ENCODE data around the gene PDE6B. TPM values are rescaled to one million over a fixed set of nuclear protein-coding genes. Genes with fewer than 3 reads are reported as not detected.
A peak's percentile ranks its signal among the peaks of the same experiment; 100 is the strongest.
"Not testable (repeated sequence)": the region's sequence is repeated elsewhere in the genome, so short reads cannot be mapped to it uniquely, and the experiment has no call there.

Gene PDE6B
- total RNA-seq, 4 donors from 2014 or later, result 6.4 to 26.4 (median 14.4) TPM

DNA sequence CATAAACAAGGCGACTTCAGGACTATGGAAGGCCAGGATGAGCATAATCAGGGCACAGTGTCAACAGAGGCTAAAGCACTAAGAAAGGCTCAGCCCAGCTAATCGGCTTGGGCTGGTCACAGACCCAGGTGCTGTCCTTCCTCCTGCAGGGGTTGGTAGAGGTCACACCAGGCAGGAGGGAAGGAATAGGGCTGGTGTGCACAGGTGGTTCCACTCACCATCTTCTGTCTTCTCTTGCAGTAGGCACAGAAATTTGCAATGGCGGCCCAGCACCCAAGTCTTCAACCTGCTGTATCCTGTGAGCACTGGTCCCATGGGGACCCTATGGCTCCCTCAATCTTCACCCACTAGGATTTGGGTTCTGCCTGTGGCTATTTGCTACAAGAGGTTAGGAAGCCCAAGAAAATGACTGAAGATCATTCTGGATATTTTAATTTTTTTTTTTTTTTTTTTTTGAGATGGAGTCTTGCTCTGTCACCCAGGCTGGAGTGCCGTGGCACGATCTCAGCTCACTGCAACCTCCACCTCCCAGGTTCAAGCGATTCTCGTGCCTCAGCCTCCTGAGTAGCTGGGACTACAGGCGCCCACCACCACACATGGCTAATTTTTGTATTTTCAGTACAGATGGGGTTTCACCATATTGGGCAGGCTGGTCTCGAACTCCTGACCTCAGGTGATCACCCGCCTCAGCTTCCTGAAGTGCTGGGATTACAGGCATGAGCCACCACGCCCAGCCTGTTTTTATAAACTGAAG, 44.6 kb downstream of the PDE6B start:
- H3K9me3 ChIP-seq; H3K4me3 ChIP-seq (replicated peaks in 1 of 3); DNase-seq; H3K27ac ChIP-seq; intact Hi-C loops (cut with DNase I); H3K27me3 ChIP-seq: not testable (repeated sequence)
- TF ChIP-seq POLR2A (IDR thresholded peaks at IDR 0.05), result peak in 1 of 2 donors; percentile 4
- WGBS, 2 donors, result 93 to 94% methylated on average over 11 of the region's 11 CpGs
- Histone ChIP-seq H3K36me3 (peaks cover 11 to 13% of the 10 kb centered on the region in 2 donors), H3K4me1 (peaks cover 11% of the 10 kb centered on the region in 2 donors)

- DNase-seq, result no peak
- Histone ChIP-seq H3K9me3 (no peaks in the 10 kb centered on the region), H3K36me3 (peaks cover 11 to 13% of the 10 kb centered on the region in 2 donors), H3K4me3 (replicated peaks in 1 of 3) (no peak overlapping the region), H3K27me3 (no peaks in the 10 kb centered on the region), H3K4me1 (peaks cover 15 to 18% of the 10 kb centered on the region in 2 donors), H3K27ac (no peak overlapping the region)
- TF ChIP-seq, protein P1, sequence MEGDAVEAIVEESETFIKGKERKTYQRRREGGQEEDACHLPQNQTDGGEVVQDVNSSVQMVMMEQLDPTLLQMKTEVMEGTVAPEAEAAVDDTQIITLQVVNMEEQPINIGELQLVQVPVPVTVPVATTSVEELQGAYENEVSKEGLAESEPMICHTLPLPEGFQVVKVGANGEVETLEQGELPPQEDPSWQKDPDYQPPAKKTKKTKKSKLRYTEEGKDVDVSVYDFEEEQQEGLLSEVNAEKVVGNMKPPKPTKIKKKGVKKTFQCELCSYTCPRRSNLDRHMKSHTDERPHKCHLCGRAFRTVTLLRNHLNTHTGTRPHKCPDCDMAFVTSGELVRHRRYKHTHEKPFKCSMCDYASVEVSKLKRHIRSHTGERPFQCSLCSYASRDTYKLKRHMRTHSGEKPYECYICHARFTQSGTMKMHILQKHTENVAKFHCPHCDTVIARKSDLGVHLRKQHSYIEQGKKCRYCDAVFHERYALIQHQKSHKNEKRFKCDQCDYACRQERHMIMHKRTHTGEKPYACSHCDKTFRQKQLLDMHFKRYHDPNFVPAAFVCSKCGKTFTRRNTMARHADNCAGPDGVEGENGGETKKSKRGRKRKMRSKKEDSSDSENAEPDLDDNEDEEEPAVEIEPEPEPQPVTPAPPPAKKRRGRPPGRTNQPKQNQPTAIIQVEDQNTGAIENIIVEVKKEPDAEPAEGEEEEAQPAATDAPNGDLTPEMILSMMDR (IDR thresholded peaks at IDR 0.05), result no peak
- no peak for TF ChIP-seq POLR2A (IDR thresholded peaks at IDR 0.05)
- intact Hi-C loops (cut with DNase I), result no loop called here
- 94 to 100% methylated on average over 3 of the region's 3 CpGs for WGBS, 2 donors
Observed at GRCh38 chr4:671769-672168, 46.4 kb downstream of the PDE6B start.

- no peak for TF ChIP-seq POLR2A (IDR thresholded peaks at IDR 0.05)
- WGBS, 2 donors, result 14 to 15% methylated on average over 25 to 33 of the region's 55 CpGs
- H3K4me1 ChIP-seq, result peaks cover 15 to 18% of the 10 kb centered on the region in 2 donors
- peak overlapping the region; percentile 39 to 88 (median 81) for H3K4me3 ChIP-seq (replicated peaks in 1 of 3)
- peak overlapping the region; percentile 20 to 93 (median 22) for H3K27ac ChIP-seq
- no peaks in the 10 kb centered on the region for H3K27me3 ChIP-seq
- no peaks in the 10 kb centered on the region for H3K9me3 ChIP-seq
- intact Hi-C loops (cut with DNase I), result no loop called here
- DNase-seq, result peak; percentile 34 to 49
- H3K36me3 ChIP-seq, result peaks cover 11 to 13% of the 10 kb centered on the region in 2 donors
Observed at GRCh38 chr4:673349-674091, 48.1 kb downstream of the PDE6B start.

DNA sequence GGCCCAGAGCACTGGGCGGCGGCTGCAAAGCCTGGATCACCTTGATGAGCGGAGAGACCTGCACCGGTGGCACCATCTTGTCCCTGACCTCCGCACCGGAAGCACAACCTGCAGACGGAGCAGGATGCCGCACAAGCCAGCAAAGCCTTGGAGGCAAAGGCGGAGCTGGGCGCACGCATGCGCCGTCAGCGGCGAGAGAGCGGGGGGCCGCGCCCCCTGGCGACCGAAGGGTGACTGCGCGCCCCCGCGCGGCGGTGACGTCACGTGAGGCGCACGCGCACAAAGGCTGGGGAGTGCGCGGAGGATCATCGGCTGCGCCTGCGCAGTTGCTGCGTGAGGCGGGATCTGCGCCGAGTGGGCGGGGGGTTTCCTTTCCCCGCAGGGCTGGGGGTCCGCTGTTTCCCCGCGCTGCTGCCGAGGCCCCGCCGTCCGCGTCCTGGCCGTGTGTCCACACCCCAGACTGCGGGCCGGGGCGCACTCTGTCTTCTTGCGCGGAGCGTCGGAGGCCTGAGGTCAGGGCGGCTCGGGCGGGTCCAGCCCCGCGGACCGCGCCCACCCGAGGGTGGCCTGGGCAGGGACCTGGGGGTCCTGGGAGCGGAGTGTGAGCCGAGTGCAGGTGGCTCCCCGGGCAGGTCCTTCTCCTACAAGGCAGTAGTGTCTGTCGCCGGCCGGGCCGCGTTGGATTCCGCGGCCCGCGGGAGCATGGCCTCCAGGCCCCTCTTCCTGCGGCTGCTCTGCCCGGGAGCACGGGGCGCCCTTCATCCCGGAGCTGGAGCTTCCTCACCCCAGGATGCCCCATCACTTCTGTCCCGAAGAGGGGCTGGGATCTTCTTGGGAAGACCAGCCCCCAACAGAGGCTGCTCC, 49.0 kb downstream of the PDE6B start, which contains the start of the genes ATP5ME and MYL5:
Gene ATP5ME, minus strand, starts transcription at position 105 of the 864 bp plus-strand sequence. Its CDS starts 29 bp downstream, at position 76.
Gene MYL5, plus strand, starts transcription at position 371 of the 864 bp plus-strand sequence. CDS start 3,485 bp downstream, outside the sequence.
- intact Hi-C loops (cut with DNase I), result no loop called here

More for the DNA sequence above, 49.0 kb downstream of the PDE6B start, which contains the start of the genes ATP5ME and MYL5:
- peaks cover 15 to 18% of the 10 kb centered on the region in 2 donors for H3K4me1 ChIP-seq
- H3K27me3 ChIP-seq, result no peaks in the 10 kb centered on the region
- H3K27ac ChIP-seq, result peak within 1 kb of the TSS; percentile 87 to 93 (median 89)
- peaks cover 11 to 13% of the 10 kb centered on the region in 2 donors for H3K36me3 ChIP-seq
- TF ChIP-seq, protein P1 (IDR thresholded peaks at IDR 0.05), result peak; percentile 42 to 97 (median 72)
- TF ChIP-seq POLR2A (IDR thresholded peaks at IDR 0.05), result peak; percentile 70 to 90
- WGBS, 2 donors, result 2% methylated on average over 8 to 44 of the region's 84 CpGs
- DNase-seq, result peak; percentile 97 to 98
- H3K4me3 ChIP-seq (replicated peaks in 1 of 3), result peak within 1 kb of the TSS; percentile 83 to 92 (median 88)
- no peaks in the 10 kb centered on the region for H3K9me3 ChIP-seq

Measured in thyroid gland (tissue), 4 donors.